ENCODE data around the gene UFSP2.

Gene UFSP2, protein sequence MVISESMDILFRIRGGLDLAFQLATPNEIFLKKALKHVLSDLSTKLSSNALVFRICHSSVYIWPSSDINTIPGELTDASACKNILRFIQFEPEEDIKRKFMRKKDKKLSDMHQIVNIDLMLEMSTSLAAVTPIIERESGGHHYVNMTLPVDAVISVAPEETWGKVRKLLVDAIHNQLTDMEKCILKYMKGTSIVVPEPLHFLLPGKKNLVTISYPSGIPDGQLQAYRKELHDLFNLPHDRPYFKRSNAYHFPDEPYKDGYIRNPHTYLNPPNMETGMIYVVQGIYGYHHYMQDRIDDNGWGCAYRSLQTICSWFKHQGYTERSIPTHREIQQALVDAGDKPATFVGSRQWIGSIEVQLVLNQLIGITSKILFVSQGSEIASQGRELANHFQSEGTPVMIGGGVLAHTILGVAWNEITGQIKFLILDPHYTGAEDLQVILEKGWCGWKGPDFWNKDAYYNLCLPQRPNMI
- long read RNA-seq, transcript UFSP2-201 (12 exons, 1,630 nt): major isoform, 122 of 140 reads
- long read RNA-seq, partial matches to known transcripts: 3 of 140 reads
- long read RNA-seq, other reads (novel, unspliced or antisense): 13 of 140 reads

DNA sequence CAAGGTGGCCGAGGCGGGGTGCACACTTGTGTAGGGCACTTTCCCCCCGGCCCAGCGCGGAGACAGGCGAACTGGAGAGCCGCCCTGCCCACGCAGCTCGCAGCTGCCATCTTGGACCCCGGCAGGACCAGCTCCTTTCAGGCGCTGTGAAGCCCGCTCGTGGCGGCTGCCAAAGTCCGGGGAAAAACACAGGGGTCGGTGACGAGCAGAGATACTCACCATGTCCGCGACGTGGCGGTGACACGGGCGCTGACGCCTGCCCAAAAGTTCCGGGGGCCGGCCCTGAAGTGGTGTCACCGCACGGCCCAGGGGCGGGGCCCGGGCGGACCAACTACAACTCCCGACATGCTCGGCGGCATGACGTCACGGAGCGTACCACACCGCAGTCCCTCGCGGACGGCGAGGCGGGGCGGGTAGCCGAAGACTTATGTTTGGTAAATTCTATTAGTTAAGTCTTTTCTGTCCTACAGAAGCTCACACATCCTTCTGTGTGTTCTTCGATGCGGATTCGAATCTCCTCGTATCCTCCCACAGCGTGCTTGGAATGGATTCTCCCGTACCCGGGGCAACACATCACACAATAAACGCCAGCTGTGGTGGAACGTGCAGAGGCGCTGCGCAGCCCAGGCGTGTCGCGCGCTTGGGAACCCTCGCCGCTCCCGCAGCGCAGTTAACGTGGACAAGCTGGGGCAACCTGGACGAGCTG, at the start of gene UFSP2:
UFSP2 (minus strand) TSS at position 318 of the 706 bp plus-strand sequence; CDS start at position 222, 96 bp downstream.
- DNase-seq (ENCODE audit: low read depth in 1 of 2, low spot score in 1 of 2): peak; percentile 80 to 86
- peaks cover 3% of the 10 kb centered on the region for H3K27me3 ChIP-seq (ENCODE audit: insufficient read depth, poor library complexity, severe bottlenecking)
- peak within 1 kb of the TSS; percentile 100 for H3K27ac ChIP-seq (replicated peaks)
- TF ChIP-seq POLR2AphosphoS5 (IDR thresholded peaks at IDR 0.05; ENCODE audit: low read depth): peak; percentile 60
- TF ChIP-seq GABPA (IDR thresholded peaks at IDR 0.05; ENCODE audit: low read depth): no peak; the same call in 1 of the 2 replicates
- TF ChIP-seq, protein P1, sequence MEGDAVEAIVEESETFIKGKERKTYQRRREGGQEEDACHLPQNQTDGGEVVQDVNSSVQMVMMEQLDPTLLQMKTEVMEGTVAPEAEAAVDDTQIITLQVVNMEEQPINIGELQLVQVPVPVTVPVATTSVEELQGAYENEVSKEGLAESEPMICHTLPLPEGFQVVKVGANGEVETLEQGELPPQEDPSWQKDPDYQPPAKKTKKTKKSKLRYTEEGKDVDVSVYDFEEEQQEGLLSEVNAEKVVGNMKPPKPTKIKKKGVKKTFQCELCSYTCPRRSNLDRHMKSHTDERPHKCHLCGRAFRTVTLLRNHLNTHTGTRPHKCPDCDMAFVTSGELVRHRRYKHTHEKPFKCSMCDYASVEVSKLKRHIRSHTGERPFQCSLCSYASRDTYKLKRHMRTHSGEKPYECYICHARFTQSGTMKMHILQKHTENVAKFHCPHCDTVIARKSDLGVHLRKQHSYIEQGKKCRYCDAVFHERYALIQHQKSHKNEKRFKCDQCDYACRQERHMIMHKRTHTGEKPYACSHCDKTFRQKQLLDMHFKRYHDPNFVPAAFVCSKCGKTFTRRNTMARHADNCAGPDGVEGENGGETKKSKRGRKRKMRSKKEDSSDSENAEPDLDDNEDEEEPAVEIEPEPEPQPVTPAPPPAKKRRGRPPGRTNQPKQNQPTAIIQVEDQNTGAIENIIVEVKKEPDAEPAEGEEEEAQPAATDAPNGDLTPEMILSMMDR (IDR thresholded peaks at IDR 0.05; ENCODE audit: insufficient read depth, low read length): no peak
- no peak for TF ChIP-seq SPI1 (IDR thresholded peaks at IDR 0.05; ENCODE audit: borderline replicate concordance, low read depth)
- TF ChIP-seq, protein P2, sequence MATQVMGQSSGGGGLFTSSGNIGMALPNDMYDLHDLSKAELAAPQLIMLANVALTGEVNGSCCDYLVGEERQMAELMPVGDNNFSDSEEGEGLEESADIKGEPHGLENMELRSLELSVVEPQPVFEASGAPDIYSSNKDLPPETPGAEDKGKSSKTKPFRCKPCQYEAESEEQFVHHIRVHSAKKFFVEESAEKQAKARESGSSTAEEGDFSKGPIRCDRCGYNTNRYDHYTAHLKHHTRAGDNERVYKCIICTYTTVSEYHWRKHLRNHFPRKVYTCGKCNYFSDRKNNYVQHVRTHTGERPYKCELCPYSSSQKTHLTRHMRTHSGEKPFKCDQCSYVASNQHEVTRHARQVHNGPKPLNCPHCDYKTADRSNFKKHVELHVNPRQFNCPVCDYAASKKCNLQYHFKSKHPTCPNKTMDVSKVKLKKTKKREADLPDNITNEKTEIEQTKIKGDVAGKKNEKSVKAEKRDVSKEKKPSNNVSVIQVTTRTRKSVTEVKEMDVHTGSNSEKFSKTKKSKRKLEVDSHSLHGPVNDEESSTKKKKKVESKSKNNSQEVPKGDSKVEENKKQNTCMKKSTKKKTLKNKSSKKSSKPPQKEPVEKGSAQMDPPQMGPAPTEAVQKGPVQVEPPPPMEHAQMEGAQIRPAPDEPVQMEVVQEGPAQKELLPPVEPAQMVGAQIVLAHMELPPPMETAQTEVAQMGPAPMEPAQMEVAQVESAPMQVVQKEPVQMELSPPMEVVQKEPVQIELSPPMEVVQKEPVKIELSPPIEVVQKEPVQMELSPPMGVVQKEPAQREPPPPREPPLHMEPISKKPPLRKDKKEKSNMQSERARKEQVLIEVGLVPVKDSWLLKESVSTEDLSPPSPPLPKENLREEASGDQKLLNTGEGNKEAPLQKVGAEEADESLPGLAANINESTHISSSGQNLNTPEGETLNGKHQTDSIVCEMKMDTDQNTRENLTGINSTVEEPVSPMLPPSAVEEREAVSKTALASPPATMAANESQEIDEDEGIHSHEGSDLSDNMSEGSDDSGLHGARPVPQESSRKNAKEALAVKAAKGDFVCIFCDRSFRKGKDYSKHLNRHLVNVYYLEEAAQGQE (IDR thresholded peaks at IDR 0.05; ENCODE audit: insufficient replicate concordance, low read depth): no peak
- peak within 1 kb of the TSS; percentile 85 for H3K4me3 ChIP-seq (replicated peaks; ENCODE audit: insufficient read depth, low read length)

DNA sequence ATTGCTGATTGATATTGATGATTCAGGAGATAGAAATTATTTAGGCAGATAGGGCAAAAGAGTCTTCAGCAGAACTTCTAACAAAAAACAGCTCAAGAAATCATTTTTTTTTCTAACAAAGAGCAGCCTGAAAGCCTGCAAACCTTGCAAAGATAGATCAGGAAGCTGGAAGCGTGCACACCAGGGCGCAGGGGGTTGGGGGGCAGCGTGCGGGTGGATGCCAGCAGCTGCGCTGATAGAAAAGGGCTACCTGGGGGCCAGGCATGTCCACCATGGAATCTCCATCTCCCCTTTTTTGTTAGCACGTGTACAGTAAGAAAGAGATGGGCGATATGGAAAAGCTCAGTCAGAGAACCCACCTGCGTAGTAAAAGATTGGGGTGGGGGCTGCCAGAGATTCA, 47.5 kb upstream of the UFSP2 start:
- H3K27me3 ChIP-seq (ENCODE audit: insufficient read depth, poor library complexity, severe bottlenecking): peaks cover 24% of the 10 kb centered on the region
- no peak overlapping the region for H3K27ac ChIP-seq (replicated peaks)
- TF ChIP-seq GABPA (IDR thresholded peaks at IDR 0.05; ENCODE audit: low read depth): no peak
- no peak for TF ChIP-seq POLR2AphosphoS5 (IDR thresholded peaks at IDR 0.05; ENCODE audit: low read depth)
- TF ChIP-seq, protein P1 (IDR thresholded peaks at IDR 0.05; ENCODE audit: insufficient read depth, low read length): no peak
- TF ChIP-seq, protein P2 (IDR thresholded peaks at IDR 0.05; ENCODE audit: insufficient replicate concordance, low read depth): no peak
- no peak overlapping the region for H3K4me3 ChIP-seq (replicated peaks; ENCODE audit: insufficient read depth, low read length)
- no peak for DNase-seq (ENCODE audit: low read depth in 1 of 2, low spot score in 1 of 2)

DNA sequence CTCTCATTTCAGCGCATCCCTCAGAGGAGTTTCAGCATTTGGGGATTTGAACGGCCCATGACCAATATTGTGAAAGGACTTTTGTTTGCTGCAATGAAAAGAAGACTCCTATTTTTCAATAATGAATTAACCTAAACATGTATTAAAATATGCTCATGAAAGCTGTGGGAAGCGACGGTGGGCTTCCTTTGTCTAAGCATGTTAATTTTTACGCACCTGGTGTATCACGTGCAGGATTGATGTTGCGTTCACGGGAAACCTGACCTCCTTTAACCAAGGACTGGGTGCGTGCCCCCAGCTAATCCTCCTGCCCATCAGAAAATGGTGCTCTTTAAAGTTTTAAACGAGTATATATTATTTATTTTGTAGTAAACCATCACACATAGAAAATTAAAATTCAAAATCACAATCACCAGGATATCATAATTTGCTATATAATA, 46.4 kb upstream of the UFSP2 start:
- no peak for TF ChIP-seq SPI1 (IDR thresholded peaks at IDR 0.05; ENCODE audit: borderline replicate concordance, low read depth)
- no peak for TF ChIP-seq GABPA (IDR thresholded peaks at IDR 0.05; ENCODE audit: low read depth)
- TF ChIP-seq, protein P1 (IDR thresholded peaks at IDR 0.05; ENCODE audit: insufficient read depth, low read length): no peak
- no peak for TF ChIP-seq POLR2AphosphoS5 (IDR thresholded peaks at IDR 0.05; ENCODE audit: low read depth)
- TF ChIP-seq, protein P2 (IDR thresholded peaks at IDR 0.05; ENCODE audit: insufficient replicate concordance, low read depth): no peak
- Histone ChIP-seq H3K27ac (replicated peaks) (no peak overlapping the region), H3K27me3 (ENCODE audit: insufficient read depth, poor library complexity, severe bottlenecking) (peaks cover 25% of the 10 kb centered on the region), H3K4me3 (replicated peaks; ENCODE audit: insufficient read depth, low read length) (no peak overlapping the region)
- no peak for DNase-seq (ENCODE audit: low read depth in 1 of 2, low spot score in 1 of 2)
